Smooth muscle cell of the brain vasculature (primary cell): Measurements from ENCODE around the gene TBCD.

ENCODE experiments used
- DNase-seq: peaks from one replicate; pipeline ENCODE4 v3.0.0-alpha.2; 2012; ENCODE audit warnings: low read depth, low spot score

Gene TBCD

GRCh38 chr17:82871056-82871775 is 119.4 kb downstream of the TBCD start:
- no peak for DNase-seq

DNA sequence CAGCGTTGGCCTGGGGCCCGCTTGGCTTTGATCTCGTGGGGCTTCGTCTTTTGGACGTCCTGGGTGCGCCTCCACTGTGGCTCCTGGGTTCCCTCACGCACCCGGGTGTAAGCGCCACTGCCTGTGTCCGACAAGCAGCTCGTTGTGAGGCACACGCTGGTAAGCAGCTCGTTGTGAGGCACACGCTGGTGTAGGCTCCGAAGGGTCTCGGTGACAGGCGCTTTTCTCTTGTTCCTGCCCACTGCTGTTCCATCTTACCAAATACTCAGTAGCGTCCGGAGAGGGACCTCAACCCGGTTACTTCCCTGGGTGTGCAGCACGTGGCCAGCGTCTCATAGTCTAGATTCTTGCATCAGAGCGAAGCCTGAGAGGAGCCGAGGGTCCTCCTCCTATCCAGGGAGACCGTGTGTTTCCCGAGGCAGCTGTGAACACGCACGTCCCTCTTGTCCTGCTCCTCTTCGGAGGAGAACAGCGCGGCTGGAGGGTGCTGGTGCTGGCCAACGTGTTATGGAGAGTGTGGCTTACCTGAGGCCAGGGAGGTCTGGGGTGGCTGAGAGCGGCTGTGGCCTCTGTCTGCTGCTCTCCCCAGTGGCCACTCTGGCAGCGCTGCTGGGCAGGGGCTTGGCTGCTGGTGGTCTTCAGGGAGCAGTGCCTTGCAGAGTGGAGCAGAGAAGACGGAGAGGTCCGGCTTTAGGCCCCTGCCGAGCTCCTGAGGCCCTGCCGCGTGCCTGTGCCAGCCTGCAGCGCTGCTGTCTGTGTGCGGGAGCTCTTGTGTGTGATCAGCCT is 120.1 kb downstream of the TBCD start:
- no peak for DNase-seq

GRCh38 chr17:82872591-82873520 is 121.0 kb downstream of the TBCD start:
- DNase-seq = no peak

DNA sequence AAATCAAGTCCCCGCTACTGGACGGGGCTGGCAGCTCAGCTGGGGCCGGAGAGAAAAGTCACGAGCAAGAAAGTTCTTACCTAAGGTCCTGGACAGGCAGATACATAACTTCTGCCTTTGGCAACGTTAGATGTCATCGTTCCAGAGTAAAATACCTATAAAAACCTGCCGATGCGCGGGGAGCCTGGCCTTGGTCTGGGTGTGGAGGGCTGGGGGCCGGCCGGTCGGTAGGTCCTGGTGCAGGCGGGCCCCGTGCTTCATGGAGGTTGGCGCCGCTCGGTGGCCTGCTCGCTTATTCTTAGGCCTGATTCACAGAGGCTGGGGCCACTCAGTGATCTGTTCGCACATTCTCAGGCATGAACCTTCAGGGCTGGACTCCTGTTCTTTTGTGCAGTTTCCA is 121.7 kb downstream of the TBCD start:
- DNase-seq = no peak

DNA sequence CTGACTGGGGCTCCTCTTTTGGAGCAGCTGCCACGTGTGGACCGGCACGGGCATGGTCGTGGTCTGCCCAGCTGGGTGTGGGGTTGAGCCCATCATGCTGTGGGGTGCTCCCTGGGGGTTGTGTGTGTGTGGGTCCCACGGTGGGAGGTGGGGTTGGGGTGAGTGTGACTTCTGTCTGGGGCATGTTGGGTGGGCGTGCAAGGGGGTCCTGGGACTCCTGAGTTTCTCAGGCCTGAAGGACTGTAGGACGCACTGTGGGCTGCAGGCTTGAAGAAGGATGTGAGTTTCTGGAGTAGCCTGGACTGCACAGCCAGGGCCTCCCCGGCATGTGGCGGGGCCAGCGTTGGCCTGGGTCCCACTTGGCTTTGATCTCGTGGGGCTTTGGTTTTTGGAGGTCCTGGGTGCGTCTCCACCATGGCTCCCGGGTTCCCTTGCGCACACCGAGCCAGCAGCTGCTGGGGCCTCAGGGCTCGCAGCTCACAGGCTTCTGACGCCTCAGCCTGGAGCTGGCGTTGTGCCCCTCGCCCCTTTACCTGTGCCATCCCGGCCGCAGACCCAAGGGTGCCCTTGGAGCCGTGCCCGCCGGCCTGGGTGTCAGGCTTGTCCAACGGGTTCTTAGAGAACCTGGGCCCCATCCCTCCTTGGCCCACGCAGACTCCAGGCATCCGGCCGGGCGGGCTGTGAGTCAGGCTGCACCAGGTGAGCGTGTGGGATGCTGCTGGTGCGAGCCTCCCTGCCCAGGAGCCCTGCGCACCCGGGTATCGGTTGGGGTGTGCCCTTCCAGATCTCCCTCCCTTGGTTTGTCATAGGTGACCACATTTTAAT is 122.4 kb downstream of the TBCD start:
- no peak for DNase-seq

- DNase-seq = no peak
Observed at GRCh38 chr17:82875407-82875856, 123.6 kb downstream of the TBCD start.

- DNase-seq = no peak
Observed at GRCh38 chr17:82876149-82876548, 124.3 kb downstream of the TBCD start.

DNA sequence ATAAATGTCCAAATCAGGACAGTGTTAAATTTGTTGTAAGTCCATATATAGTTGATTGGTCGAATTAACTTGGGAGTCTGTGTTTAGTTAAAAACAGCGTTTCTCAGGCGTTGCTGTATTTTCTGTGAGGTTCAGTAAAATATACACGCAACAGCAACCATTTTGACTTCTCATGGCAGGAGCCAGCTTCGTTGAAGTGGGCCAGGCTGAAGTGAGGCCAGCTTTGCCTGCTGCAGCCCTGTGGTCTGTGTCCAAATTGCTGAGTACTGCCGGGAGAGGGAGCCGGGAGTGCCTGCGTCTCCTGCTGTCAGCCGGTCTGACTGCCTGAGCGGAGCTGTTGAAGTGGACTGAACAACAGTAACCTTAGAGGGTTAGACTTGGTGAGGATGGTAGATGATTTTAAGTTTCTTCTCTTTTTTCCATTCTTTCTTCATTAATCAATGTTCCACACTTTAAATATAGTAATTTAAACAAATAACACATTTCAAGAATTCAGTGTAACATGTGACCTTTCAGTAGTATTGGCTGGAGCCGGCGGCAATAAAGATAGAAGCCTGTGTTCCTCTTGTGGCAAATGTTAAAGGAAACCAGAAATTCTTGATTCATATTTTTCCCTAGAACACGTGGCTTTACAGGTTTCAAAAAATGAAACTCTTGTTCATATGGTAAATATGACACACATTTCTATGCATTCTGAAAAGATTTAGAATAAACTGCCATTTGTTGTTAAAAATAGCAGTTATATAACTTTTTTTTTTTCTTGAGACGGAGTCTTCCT is 124.9 kb downstream of the TBCD start:
- peak; percentile 56 for DNase-seq

GRCh38 chr17:82878527-82878926 is 126.7 kb downstream of the TBCD start:
- DNase-seq = no peak

DNA sequence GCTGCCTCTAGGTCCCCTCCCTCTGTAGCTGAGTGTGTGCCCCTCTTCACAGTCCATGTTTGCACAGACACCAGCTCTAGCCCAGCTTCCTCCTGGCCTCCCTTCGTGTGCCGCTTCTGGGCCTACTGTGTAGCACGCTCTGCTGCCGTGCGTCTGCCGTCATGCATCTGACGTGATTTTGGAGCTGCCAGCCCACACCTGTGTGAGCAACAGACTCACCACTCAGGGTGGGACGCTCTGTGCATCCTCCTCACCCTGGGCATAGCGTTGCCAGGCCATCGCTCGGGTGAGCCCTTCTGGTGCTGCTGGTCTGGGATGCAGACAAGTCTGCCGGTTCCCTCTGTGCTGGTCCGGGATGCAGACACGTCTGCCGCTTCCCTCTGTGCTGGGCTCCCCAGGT is 127.4 kb downstream of the TBCD start:
- no peak for DNase-seq

DNA sequence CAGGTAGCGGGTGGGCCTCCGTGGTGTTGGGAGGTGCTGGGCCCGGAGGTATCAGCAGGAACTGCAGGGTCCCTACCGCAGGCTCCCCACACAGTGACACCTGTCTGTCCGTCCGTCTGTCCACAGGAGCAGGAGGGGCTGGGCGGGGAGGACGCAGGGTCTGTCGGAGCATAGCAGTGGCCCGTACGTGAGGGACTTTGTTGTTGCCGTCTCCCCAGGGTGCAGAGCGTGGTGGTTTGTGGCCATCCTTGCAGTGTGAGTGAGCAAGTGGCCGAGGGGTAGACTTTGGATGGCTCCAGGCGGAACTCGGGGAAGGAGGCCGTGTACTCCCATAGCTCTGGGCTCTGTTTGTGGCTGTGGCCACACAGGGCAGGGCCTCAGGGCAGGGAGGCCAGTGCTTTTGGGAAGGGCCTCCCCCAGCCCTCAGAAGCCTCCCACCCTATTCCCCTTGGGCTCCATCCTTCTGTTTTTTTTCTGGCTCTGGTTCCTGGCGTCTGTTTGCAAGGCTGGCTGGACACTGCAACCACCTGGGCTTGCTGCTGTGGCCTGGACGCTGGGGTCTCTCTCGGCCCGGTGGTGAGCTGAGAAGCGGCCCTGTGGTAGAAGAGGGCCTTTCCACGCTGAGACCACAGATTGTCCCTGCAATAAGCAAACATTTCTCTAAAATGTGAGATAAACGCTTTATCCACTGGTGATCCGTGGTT is 128.9 kb downstream of the TBCD start:
- no peak for DNase-seq

- DNase-seq = no peak
Observed at GRCh38 chr17:82881324-82881823, 129.5 kb downstream of the TBCD start.

GRCh38 chr17:82881900-82882714 is 130.2 kb downstream of the TBCD start:
- peak; percentile 68 for DNase-seq

DNA sequence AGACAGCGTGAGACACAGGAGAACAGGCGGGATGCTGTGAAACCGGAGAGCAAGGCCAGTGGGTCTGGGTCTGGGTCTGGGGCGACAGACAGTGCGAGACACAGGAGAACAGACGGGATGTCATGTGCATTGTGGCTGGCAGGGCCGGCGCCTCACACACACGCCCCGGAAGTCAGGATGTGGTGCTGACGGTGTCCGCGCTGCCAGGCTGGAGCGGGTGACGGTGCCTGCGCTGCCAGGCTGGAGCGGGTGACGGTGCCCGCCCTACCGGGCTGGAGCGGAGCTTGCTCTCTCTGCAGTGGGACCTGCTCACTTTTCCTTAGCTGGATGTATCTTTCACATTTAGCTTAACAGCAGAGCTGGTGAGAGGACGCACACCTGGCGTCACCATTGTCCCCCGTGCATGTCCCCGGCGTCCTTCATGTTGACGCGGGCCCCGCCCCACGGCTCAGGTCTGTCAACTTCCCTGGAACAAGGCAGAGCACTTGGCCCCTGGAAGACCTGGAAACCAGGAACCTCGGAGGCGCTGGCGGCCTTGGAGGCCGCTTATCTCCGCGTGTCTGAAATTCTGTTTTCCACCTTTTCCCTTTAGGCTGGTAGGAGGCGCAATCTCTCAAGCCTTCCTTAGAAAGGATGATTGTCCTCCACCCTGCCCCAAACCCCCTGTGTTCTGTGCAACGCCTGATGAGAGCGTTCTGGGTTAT is 131.0 kb downstream of the TBCD start:
- DNase-seq = no peak

- no peak for DNase-seq
Observed at GRCh38 chr17:82883419-82884031, 131.7 kb downstream of the TBCD start.

- no peak for DNase-seq
Observed at GRCh38 chr17:82884341-82884969, 132.6 kb downstream of the TBCD start.

DNA sequence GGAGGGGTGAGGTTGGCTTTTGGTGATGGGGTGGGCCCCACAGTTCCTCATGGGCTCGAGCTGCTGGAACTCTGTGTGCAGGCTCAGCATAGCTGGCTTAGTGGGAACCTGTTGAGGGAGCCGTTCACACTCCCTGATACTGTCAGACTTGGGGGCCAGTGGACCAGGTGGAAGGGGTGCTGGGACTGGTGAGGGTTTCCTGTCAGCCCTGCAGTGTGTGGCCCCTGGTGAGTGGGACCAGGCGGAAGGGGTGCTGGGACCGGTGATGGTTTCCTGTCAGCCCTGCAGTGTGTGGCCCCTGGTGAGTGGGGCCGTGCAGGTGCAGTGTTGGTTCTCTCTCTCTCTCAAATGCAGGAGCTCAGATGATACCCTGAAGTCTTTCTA is 133.1 kb downstream of the TBCD start:
- DNase-seq = no peak
